Astrocyte (in vitro differentiated cells and primary cell): ENCODE results near the gene SRGAP1.

Experiments used
- CTCF ChIP-seq: IDR thresholded peaks from 2 replicates; pipeline ENCODE4 v1.5.1; 2011; ENCODE audit warnings: low read depth, mild to moderate bottlenecking, inconsistent platforms, low read length, moderate library complexity; ENCODE audit not compliant: insufficient read depth
- EZH2 ChIP-seq: IDR thresholded peaks from 2 replicates; pipeline ENCODE4 v1.6.1; 2012; ENCODE audit warnings: mild to moderate bottlenecking, low read length, inconsistent platforms; ENCODE audit not compliant: insufficient read depth

- no peak for TF ChIP-seq CTCF
- TF ChIP-seq EZH2 = no peak
These were observed 312.6 kb downstream of the SRGAP1 start for GRCh38 chr12:64157110-64157509.
